ENCODE measurements around the gene SMTNL1. TPM values are rescaled to one million over a fixed set of nuclear protein-coding genes. Genes with fewer than 3 reads are reported as not detected.

The SMTNL1 gene
- polyA plus RNA-seq, 1 experiment: not detected

GRCh38 chr11:57562596-57562995 is 25.2 kb downstream of the SMTNL1 start:
- TF ChIP-seq CTCF (IDR thresholded peaks at IDR 0.05; ENCODE audit: insufficient read depth, low read depth, low read length): no peak
- Histone ChIP-seq H3K27me3 (ENCODE audit: control insufficient read depth, insufficient read depth, low read length) (no peaks in the 10 kb centered on the region), H3K36me3 (ENCODE audit: control insufficient read depth, insufficient read depth, low read length) (peaks cover 5% of the 10 kb centered on the region), H3K4me3 (ENCODE audit: low read depth, low read length) (no peak overlapping the region)
- no peak for DNase-seq (ENCODE audit: low read depth)
- ChIA-PET POLR2A (no interaction called here), CTCF (interaction anchor here (0.6 to 1.5 kb wide), 4 partner anchors 20 to 104 kb away, joined by 3 to 5 read pairs (median 4); no protein-coding TSS in a partner anchor)

GRCh38 chr11:57566005-57566904 is 28.9 kb downstream of the SMTNL1 start:
- no peak for DNase-seq (ENCODE audit: low read depth)
- POLR2A ChIA-PET: no interaction called here
- Histone ChIP-seq H3K27me3 (ENCODE audit: control insufficient read depth, insufficient read depth, low read length) (no peaks in the 10 kb centered on the region), H3K36me3 (ENCODE audit: control insufficient read depth, insufficient read depth, low read length) (no peaks in the 10 kb centered on the region), H3K4me3 (ENCODE audit: low read depth, low read length) (peak overlapping the region; percentile 83)
- CTCF ChIA-PET: interaction anchor here (0.8 to 8.8 kb wide), 4 partner anchors 32 to 109 kb away, joined by 3 to 285 read pairs (median 4); no protein-coding TSS in a partner anchor
- no peak for TF ChIP-seq CTCF (IDR thresholded peaks at IDR 0.05; ENCODE audit: insufficient read depth, low read depth, low read length)

GRCh38 chr11:57566905-57567514 is 29.6 kb downstream of the SMTNL1 start:
- Histone ChIP-seq H3K36me3 (ENCODE audit: control insufficient read depth, insufficient read depth, low read length) (no peaks in the 10 kb centered on the region), H3K4me3 (ENCODE audit: low read depth, low read length) (peak overlapping the region; percentile 83), H3K27me3 (ENCODE audit: control insufficient read depth, insufficient read depth, low read length) (no peaks in the 10 kb centered on the region)
- CTCF ChIA-PET: interaction anchor here (0.6 to 8.8 kb wide), 21 partner anchors 9 to 1002 kb away, joined by 3 to 285 read pairs (median 6); partner anchors contain the start of genes SERPING1, SLC43A1 and YPEL4
- POLR2A ChIA-PET: interaction anchor here (1.4 kb wide), 1 partner anchor 77 kb away, joined by 5 read pairs; no protein-coding TSS in a partner anchor
- no peak for DNase-seq (ENCODE audit: low read depth)
- TF ChIP-seq CTCF (IDR thresholded peaks at IDR 0.05; ENCODE audit: insufficient read depth, low read depth, low read length): no peak

- no peak for TF ChIP-seq CTCF (IDR thresholded peaks at IDR 0.05; ENCODE audit: insufficient read depth, low read depth, low read length)
- Histone ChIP-seq H3K4me3 (ENCODE audit: low read depth, low read length) (peak within 1 kb of the TSS; percentile 83), H3K27me3 (ENCODE audit: control insufficient read depth, insufficient read depth, low read length) (no peaks in the 10 kb centered on the region), H3K36me3 (ENCODE audit: control insufficient read depth, insufficient read depth, low read length) (no peaks in the 10 kb centered on the region)
- ChIA-PET CTCF (interaction anchor here (0.6 to 8.8 kb wide), 39 partner anchors 10 to 1001 kb away, joined by 3 to 285 read pairs (median 5); partner anchors contain the start of genes SERPING1, SLC43A1, SLC43A3 and YPEL4), POLR2A (interaction anchor here (1.4 kb wide), 1 partner anchor 77 kb away, joined by 5 read pairs; no protein-coding TSS in a partner anchor)
- DNase-seq (ENCODE audit: low read depth): no peak
Measured at GRCh38 chr11:57567515-57568329, 30.3 kb downstream of the SMTNL1 start, which contains the start of gene UBE2L6. Gene UBE2L6 (minus strand): TSS chr11:57567672. CDS start chr11:57567611, 61 bp downstream.
